ENCODE results near the gene SYNGR2.

SYNGR2 gene

GRCh38 chr17:78210111-78210510 is 41.7 kb downstream of the SYNGR2 start:
- no peak for DNase-seq (ENCODE audit: low read depth in 1 of 2, low spot score in 1 of 2)
- no peak overlapping the region for H3K4me3 ChIP-seq (replicated peaks; ENCODE audit: insufficient read depth, low read length)
- no peak overlapping the region for H3K27ac ChIP-seq (replicated peaks)
- TF ChIP-seq CTCF (IDR thresholded peaks at IDR 0.05; ENCODE audit: insufficient read depth, low read length) (no peak), SPI1 (IDR thresholded peaks at IDR 0.05; ENCODE audit: borderline replicate concordance, low read depth) (no peak), GABPA (IDR thresholded peaks at IDR 0.05; ENCODE audit: low read depth) (no peak)
- no peaks in the 10 kb centered on the region for H3K27me3 ChIP-seq (ENCODE audit: insufficient read depth, poor library complexity, severe bottlenecking)

GRCh38 chr17:78211032-78211431 is 42.7 kb downstream of the SYNGR2 start:
- no peaks in the 10 kb centered on the region for H3K27me3 ChIP-seq (ENCODE audit: insufficient read depth, poor library complexity, severe bottlenecking)
- DNase-seq (ENCODE audit: low read depth in 1 of 2, low spot score in 1 of 2): no peak
- no peak overlapping the region for H3K4me3 ChIP-seq (replicated peaks; ENCODE audit: insufficient read depth, low read length)
- no peak for TF ChIP-seq CTCF (IDR thresholded peaks at IDR 0.05; ENCODE audit: insufficient read depth, low read length)
- no peak for TF ChIP-seq SPI1 (IDR thresholded peaks at IDR 0.05; ENCODE audit: borderline replicate concordance, low read depth)
- TF ChIP-seq GABPA (IDR thresholded peaks at IDR 0.05; ENCODE audit: low read depth): no peak
- no peak for TF ChIP-seq REST (IDR thresholded peaks at IDR 0.05; ENCODE audit: insufficient replicate concordance, low read depth)
- TF ChIP-seq POLR2AphosphoS5 (IDR thresholded peaks at IDR 0.05; ENCODE audit: low read depth): no peak
- H3K27ac ChIP-seq (replicated peaks): no peak overlapping the region

- Histone ChIP-seq H3K4me3 (replicated peaks; ENCODE audit: insufficient read depth, low read length) (peak within 1 kb of the TSS; percentile 99), H3K27me3 (ENCODE audit: insufficient read depth, poor library complexity, severe bottlenecking) (no peaks in the 10 kb centered on the region), H3K27ac (replicated peaks) (peak within 1 kb of the TSS; percentile 92)
- peak; percentile 66 to 89 for DNase-seq (ENCODE audit: low read depth in 1 of 2, low spot score in 1 of 2)
- no peak for TF ChIP-seq CTCF (IDR thresholded peaks at IDR 0.05; ENCODE audit: insufficient read depth, low read length)
- TF ChIP-seq GABPA (IDR thresholded peaks at IDR 0.05; ENCODE audit: low read depth): no peak
- TF ChIP-seq SPI1 (IDR thresholded peaks at IDR 0.05; ENCODE audit: borderline replicate concordance, low read depth): no peak
- peak; percentile 69; the same call in 1 of the 2 replicates for TF ChIP-seq POLR2AphosphoS5 (IDR thresholded peaks at IDR 0.05; ENCODE audit: low read depth)
- TF ChIP-seq REST (IDR thresholded peaks at IDR 0.05; ENCODE audit: insufficient replicate concordance, low read depth): no peak
These were observed 45.8 kb downstream of the SYNGR2 start, which contains the start of gene BIRC5 for GRCh38 chr17:78214016-78214705. TSS of gene BIRC5 (plus strand) at chr17:78214253. CDS start at chr17:78214317, 64 bp downstream.

- Histone ChIP-seq H3K27me3 (ENCODE audit: insufficient read depth, poor library complexity, severe bottlenecking) (no peaks in the 10 kb centered on the region), H3K27ac (replicated peaks) (peak overlapping the region; percentile 92), H3K4me3 (replicated peaks; ENCODE audit: insufficient read depth, low read length) (peak overlapping the region; percentile 99)
- no peak for DNase-seq (ENCODE audit: low read depth in 1 of 2, low spot score in 1 of 2)
- no peak for TF ChIP-seq REST (IDR thresholded peaks at IDR 0.05; ENCODE audit: insufficient replicate concordance, low read depth)
- TF ChIP-seq SPI1 (IDR thresholded peaks at IDR 0.05; ENCODE audit: borderline replicate concordance, low read depth): no peak
- TF ChIP-seq POLR2AphosphoS5 (IDR thresholded peaks at IDR 0.05; ENCODE audit: low read depth): no peak
These were observed 46.3 kb downstream of the SYNGR2 start for GRCh38 chr17:78214706-78215061.
